Glutamatergic neuron (in vitro differentiated cells): ENCODE data around the gene ZNF430. TPM values are rescaled to one million over a fixed set of nuclear protein-coding genes. Genes with fewer than 3 reads are reported as not detected.

ENCODE experiments used
- DNase-seq: peaks from one replicate; pipeline ENCODE4 v3.0.0; 2022
- H3K27ac Mint-ChIP-seq: one replicate; pipeline ENCODE4 v1.8.0; 2020; ENCODE audit warnings: mild to moderate bottlenecking, mixed read lengths, inconsistent platforms; ENCODE audit not compliant: unreplicated experiment
- H3K27me3 Mint-ChIP-seq: one replicate; pipeline ENCODE4 v1.8.0; 2020; ENCODE audit warnings: mild to moderate bottlenecking, moderate library complexity, mixed read lengths, inconsistent platforms; ENCODE audit not compliant: unreplicated experiment
- H3K36me3 Mint-ChIP-seq: one replicate; pipeline ENCODE4 v1.8.0; 2020; ENCODE audit warnings: mild to moderate bottlenecking, mixed read lengths, inconsistent platforms; ENCODE audit not compliant: unreplicated experiment
- H3K4me1 Mint-ChIP-seq: one replicate; pipeline ENCODE4 v1.8.0; 2020; ENCODE audit warnings: mild to moderate bottlenecking, low read depth, mixed read lengths, inconsistent platforms; ENCODE audit not compliant: unreplicated experiment
- H3K4me3 Mint-ChIP-seq: one replicate; pipeline ENCODE4 v1.8.0; 2020; ENCODE audit warnings: mild to moderate bottlenecking, mixed read lengths, inconsistent platforms; ENCODE audit not compliant: unreplicated experiment
- H3K9me3 Mint-ChIP-seq: one replicate; pipeline ENCODE4 v1.8.0; 2020; ENCODE audit warnings: mild to moderate bottlenecking, moderate library complexity, mixed read lengths, inconsistent platforms; ENCODE audit not compliant: unreplicated experiment
- CTCF ChIP-seq: fragments of 200-600 bp; sonication (generic); IDR thresholded peaks from one replicate; pipeline ENCODE4 v1.5.0; 2021; ENCODE audit not compliant: partially characterized antibody, unreplicated experiment
- total RNA-seq: library from RNA; stranded (reverse); fragmentation: NEBNext Ultra II Directional; extraction: Animal tissue kit (Norgen Biotek cat#: 25700); gene quantifications from one replicate; pipeline ENCODE4 v1.2.1, GENCODE V29; 2021; ENCODE audit not compliant: unreplicated experiment

The ZNF430 gene
- total RNA-seq, 1 donor from 2014 or later = 19.9 TPM

GRCh38 chr19:21092109-21092508 lies 71.7 kb downstream of the ZNF430 start:
- Mint-ChIP-seq H3K4me3 (no peak overlapping the region), H3K9me3 (peaks cover 3% of the 10 kb centered on the region), H3K27ac (no peak overlapping the region), H3K36me3 (no peaks in the 10 kb centered on the region), H3K27me3 (no peaks in the 10 kb centered on the region), H3K4me1 (no peaks in the 10 kb centered on the region)
- no peak for TF ChIP-seq CTCF
- no peak for DNase-seq

GRCh38 chr19:21094347-21095025 lies 74.0 kb downstream of the ZNF430 start:
- no peaks in the 10 kb centered on the region for H3K36me3 Mint-ChIP-seq
- TF ChIP-seq CTCF = no peak
- H3K27ac Mint-ChIP-seq = no peak overlapping the region
- H3K4me1 Mint-ChIP-seq = no peaks in the 10 kb centered on the region
- H3K4me3 Mint-ChIP-seq = no peak overlapping the region
- peaks cover 3% of the 10 kb centered on the region for H3K9me3 Mint-ChIP-seq
- no peaks in the 10 kb centered on the region for H3K27me3 Mint-ChIP-seq
- no peak for DNase-seq

GRCh38 chr19:21098291-21098690 lies 77.8 kb downstream of the ZNF430 start:
- no peaks in the 10 kb centered on the region for H3K4me1 Mint-ChIP-seq
- H3K9me3 Mint-ChIP-seq = peaks cover 3% of the 10 kb centered on the region
- H3K27ac Mint-ChIP-seq = no peak overlapping the region
- H3K27me3 Mint-ChIP-seq = no peaks in the 10 kb centered on the region
- H3K36me3 Mint-ChIP-seq = no peaks in the 10 kb centered on the region
- TF ChIP-seq CTCF = no peak
- no peak for DNase-seq
- no peak overlapping the region for H3K4me3 Mint-ChIP-seq

GRCh38 chr19:21101521-21102242 lies 81.2 kb downstream of the ZNF430 start:
- Mint-ChIP-seq H3K27ac (no peak overlapping the region), H3K4me1 (no peaks in the 10 kb centered on the region), H3K36me3 (no peaks in the 10 kb centered on the region), H3K27me3 (no peaks in the 10 kb centered on the region), H3K9me3 (no peaks in the 10 kb centered on the region), H3K4me3 (no peak overlapping the region)
- TF ChIP-seq CTCF = no peak
- no peak for DNase-seq

- Mint-ChIP-seq H3K4me1 (no peaks in the 10 kb centered on the region), H3K27ac (no peak overlapping the region), H3K36me3 (peaks cover 10% of the 10 kb centered on the region), H3K9me3 (no peaks in the 10 kb centered on the region), H3K27me3 (no peaks in the 10 kb centered on the region), H3K4me3 (no peak overlapping the region)
- no peak for TF ChIP-seq CTCF
- no peak for DNase-seq
Observed at GRCh38 chr19:21109116-21109515, 88.7 kb downstream of the ZNF430 start.
